Activated naive CD8-positive, alpha-beta T cell (primary cell): ENCODE results near the gene TTLL5.

Source experiments
- H3K27ac Mint-ChIP-seq: one replicate; pipeline ENCODE4 v1.8.0; 2021; ENCODE audit warnings: mixed read lengths
- H3K27me3 Mint-ChIP-seq: one replicate; pipeline ENCODE4 v1.8.0; 2021; ENCODE audit warnings: mixed read lengths
- H3K36me3 Mint-ChIP-seq: one replicate; pipeline ENCODE4 v1.8.0; 2021; ENCODE audit warnings: mixed read lengths
- H3K4me1 Mint-ChIP-seq: one replicate; pipeline ENCODE4 v1.8.0; 2021; ENCODE audit warnings: low read depth, mixed read lengths
- H3K4me3 Mint-ChIP-seq: one replicate; pipeline ENCODE4 v1.8.0; 2021; ENCODE audit warnings: mild to moderate bottlenecking, mixed read lengths
- H3K9me3 Mint-ChIP-seq: one replicate; pipeline ENCODE4 v1.8.0; 2021; ENCODE audit warnings: low read depth, mixed read lengths

Gene TTLL5

DNA sequence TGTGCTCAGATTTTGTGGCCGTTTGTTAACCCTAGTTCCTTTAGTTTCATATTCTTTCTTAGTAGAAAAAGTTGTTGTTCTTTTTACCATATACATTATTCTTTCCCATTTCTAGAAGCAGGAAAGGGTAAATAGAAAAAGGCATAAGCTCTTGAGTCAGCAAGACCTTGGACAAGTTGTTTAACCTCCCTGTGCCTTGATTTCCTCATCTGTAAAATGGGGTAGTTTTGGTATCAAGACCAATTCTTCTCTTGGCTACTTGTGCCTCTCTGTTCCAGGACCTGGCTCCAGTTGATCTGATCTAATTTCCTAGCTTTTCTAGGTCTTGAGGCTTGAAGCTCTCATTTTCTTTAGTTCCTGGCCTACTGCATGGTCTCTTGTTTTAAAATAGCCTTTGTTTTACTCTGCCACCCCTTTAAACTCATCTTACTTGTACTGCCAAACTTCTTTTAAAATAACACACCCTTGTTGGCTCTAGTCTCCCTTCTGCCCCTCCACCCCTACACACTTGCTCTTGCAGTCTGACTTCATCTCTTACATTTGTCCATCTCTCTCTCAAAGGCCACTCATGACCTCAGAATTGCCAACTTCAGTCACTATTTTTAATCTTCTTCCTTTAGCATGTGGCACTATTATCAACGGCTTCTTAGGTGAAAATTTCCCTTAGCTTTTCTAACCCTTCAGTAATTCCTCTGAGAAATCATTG, 143.7 kb downstream of the TTLL5 start:
- Mint-ChIP-seq H3K36me3 (peaks cover 20% of the 10 kb centered on the region), H3K27me3 (no peaks in the 10 kb centered on the region), H3K4me1 (no peaks in the 10 kb centered on the region), H3K9me3 (no peaks in the 10 kb centered on the region), H3K27ac (no peak overlapping the region), H3K4me3 (no peak overlapping the region)

DNA sequence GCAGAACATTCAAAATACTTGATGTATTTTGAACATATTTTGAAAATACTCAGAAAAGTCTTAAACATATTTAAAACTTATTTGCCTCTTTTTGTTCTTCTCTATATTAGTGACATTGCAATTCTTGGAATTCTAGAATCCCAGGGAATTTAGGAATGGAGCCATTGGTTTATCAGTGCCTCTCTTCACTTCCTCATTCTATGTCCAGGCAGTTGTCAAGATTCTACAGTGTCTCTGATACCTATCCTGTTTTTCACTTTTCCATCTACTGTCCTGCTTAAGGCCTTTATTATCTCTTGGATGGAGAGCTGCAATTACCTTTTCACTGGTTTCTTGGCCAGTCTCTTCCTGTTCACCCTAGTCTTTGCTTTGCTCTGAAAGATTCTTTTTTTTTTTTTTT, 144.6 kb downstream of the TTLL5 start:
- no peaks in the 10 kb centered on the region for H3K9me3 Mint-ChIP-seq
- no peaks in the 10 kb centered on the region for H3K4me1 Mint-ChIP-seq
- H3K4me3 Mint-ChIP-seq: no peak overlapping the region
- H3K36me3 Mint-ChIP-seq: peaks cover 13% of the 10 kb centered on the region
- H3K27ac Mint-ChIP-seq: no peak overlapping the region
- no peaks in the 10 kb centered on the region for H3K27me3 Mint-ChIP-seq

DNA sequence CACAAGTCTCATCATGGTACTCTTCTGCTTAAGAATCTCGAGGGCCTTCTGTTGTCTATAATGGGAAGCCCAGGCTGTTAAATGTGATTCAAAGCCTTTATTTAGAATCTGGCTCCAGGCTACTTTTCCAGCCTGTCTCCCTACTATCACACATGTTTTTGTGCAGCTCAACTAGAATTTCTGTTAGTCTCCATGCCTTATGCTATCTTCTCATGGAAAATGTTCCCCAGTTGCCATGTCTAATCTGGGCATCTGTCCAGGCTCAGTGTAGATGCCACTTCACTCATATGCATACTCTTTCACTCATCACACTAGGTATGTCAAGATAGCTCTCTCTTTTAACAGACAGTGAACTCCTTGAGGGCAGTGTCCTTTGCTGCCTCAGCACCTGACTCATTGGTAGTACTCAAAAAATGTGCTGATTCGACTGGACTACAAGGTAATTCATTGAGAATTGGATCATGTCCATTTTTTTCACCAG, 145.3 kb downstream of the TTLL5 start:
- peaks cover 15% of the 10 kb centered on the region for H3K36me3 Mint-ChIP-seq
- no peaks in the 10 kb centered on the region for H3K27me3 Mint-ChIP-seq
- H3K4me1 Mint-ChIP-seq: no peaks in the 10 kb centered on the region
- H3K4me3 Mint-ChIP-seq: no peak overlapping the region
- no peak overlapping the region for H3K27ac Mint-ChIP-seq
- H3K9me3 Mint-ChIP-seq: no peaks in the 10 kb centered on the region

DNA sequence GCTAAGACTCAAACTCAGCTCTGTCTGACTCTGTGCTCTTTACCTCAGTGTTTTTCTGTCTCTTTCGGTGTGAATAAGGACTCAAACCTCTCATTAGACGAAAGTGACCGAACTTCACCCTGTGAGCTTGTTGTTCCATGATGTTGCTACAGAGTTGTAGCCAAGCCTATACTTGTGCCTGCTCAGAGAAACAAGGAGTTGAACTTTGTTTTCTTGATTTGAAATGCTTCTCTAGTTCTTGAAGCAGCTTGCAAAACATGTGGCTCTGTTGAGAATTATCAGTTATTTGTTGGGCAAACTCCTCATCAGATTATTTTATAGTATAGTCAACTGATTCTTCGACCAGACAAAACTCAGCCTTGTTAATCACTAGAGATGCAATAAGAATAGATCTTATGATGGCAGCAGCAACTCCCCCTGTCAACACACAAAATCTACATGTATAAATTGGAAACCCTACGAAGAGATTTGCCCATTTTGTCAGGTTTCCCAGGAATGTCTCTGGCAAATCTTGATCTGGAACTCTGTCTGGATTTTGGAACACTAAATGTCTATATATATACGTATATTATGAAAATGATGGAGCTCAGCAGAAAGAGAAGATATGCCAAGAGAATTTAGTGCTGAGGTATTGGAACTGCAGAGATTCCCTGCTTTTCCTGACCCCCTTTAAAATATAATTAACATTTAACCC, 146.8 kb downstream of the TTLL5 start:
- Mint-ChIP-seq H3K9me3 (no peaks in the 10 kb centered on the region), H3K4me3 (no peak overlapping the region), H3K4me1 (no peaks in the 10 kb centered on the region), H3K27me3 (no peaks in the 10 kb centered on the region), H3K36me3 (peaks cover 16% of the 10 kb centered on the region), H3K27ac (no peak overlapping the region)

DNA sequence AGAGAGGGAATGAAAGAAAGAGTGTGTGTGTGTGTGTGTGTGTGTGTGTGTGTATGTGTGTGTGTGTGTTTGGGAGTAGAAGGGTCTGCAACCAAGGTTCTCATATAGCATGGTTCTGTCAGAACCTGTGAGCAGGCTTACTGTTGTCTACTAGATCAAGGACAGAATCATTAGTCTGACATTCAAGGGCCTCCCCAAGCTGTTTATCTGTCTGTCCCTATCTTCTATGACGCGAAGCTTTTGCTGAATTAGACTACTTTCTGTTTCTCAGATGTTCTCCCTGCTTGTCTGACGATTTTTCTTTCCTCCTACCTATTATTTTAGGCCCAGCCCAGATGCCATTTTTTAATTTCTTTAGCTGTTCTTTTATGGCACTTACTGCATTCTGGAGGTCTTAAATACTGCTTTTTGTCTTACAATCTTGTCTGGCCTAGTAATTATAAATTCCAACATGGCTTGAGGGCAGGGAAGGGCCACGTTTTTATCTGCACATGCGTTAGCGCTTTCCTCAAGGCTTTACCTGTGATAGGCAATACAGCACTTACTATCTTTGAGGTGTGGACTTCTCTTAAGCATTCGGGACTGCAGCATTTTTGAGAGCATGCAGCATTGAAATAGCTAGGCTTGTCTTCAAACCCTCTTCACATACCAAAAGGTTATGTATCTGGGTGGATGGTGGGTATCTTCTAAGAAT, 150.2 kb downstream of the TTLL5 start:
- no peaks in the 10 kb centered on the region for H3K9me3 Mint-ChIP-seq
- H3K27me3 Mint-ChIP-seq: no peaks in the 10 kb centered on the region
- H3K27ac Mint-ChIP-seq: no peak overlapping the region
- no peaks in the 10 kb centered on the region for H3K4me1 Mint-ChIP-seq
- H3K36me3 Mint-ChIP-seq: peaks cover 8% of the 10 kb centered on the region
- no peak overlapping the region for H3K4me3 Mint-ChIP-seq

DNA sequence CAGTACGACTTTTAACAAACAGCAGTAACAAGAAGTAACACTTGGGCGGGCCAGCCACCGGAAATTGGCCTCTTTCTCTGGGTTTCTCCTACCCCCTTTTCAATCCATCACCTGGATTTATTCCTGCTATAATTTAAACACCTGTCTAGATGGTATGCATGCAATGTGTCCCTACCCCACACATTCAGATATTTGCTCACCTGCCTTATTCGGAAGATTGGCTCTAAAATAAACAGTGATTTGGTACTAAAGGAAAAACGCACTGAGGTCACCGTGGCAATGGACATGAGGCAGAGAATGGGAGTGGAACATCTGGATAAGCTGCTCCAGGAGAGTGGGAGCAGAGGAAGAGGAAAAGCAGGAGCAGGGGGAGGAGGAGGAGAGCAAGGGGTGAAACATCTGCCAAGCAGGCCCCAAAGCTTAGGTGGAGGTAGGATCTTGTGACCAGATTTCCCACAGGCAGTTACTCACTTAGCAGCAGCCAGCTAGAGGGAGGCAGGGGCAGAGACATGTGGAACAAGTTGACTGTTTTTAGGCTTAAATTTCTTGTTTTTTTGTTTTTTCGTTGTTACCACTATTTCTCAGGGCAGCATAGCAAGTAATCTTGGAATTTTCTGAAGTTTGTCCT, 150.9 kb downstream of the TTLL5 start:
- Mint-ChIP-seq H3K4me3 (no peak overlapping the region), H3K9me3 (no peaks in the 10 kb centered on the region), H3K27ac (no peak overlapping the region), H3K27me3 (no peaks in the 10 kb centered on the region), H3K36me3 (peaks cover 5% of the 10 kb centered on the region), H3K4me1 (no peaks in the 10 kb centered on the region)

DNA sequence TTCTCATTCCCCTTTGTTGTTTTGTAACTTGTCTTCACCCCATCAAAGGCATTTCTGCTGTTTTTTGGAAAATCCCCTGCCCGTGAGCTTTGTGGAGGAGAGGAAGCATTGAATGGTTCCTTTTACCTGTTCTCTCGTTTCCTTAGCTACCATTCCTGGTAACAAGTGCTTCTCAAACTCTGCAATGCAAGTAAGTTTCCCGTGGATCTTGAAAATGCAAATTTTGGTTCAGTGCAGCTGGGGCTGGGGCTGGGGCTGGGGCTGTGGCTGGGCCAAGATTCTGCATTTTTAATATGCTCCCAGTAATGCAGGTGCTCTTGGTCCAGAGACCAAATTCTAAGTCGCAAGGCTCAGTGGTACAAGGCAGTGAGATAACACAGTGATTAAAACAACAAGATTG, 151.6 kb downstream of the TTLL5 start:
- Mint-ChIP-seq H3K4me3 (no peak overlapping the region), H3K27me3 (no peaks in the 10 kb centered on the region), H3K4me1 (no peaks in the 10 kb centered on the region), H3K27ac (no peak overlapping the region), H3K36me3 (peaks cover 5% of the 10 kb centered on the region), H3K9me3 (no peaks in the 10 kb centered on the region)

DNA sequence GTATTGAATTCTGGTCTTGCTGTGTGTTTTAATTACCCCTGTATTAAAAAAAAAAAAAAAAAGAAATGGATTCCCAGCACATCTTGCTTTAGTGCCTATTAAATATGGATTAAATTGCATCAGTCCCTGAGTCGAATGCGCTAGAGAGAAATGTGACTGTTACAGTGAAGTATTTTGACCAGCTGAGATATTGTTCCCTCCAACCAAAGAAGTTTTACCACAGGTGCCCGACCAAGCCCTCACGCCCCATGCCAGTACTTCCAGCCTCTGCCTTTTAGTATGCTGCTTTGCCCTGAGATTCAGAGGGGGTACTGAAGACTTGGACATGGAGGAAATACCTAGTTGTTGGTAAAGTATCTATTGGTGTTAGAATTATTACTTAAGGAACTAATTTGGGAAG, 159.7 kb downstream of the TTLL5 start:
- peaks cover 3% of the 10 kb centered on the region for H3K4me1 Mint-ChIP-seq
- no peaks in the 10 kb centered on the region for H3K9me3 Mint-ChIP-seq
- no peak overlapping the region for H3K4me3 Mint-ChIP-seq
- H3K36me3 Mint-ChIP-seq: peaks cover 10% of the 10 kb centered on the region
- no peak overlapping the region for H3K27ac Mint-ChIP-seq
- H3K27me3 Mint-ChIP-seq: no peaks in the 10 kb centered on the region

DNA sequence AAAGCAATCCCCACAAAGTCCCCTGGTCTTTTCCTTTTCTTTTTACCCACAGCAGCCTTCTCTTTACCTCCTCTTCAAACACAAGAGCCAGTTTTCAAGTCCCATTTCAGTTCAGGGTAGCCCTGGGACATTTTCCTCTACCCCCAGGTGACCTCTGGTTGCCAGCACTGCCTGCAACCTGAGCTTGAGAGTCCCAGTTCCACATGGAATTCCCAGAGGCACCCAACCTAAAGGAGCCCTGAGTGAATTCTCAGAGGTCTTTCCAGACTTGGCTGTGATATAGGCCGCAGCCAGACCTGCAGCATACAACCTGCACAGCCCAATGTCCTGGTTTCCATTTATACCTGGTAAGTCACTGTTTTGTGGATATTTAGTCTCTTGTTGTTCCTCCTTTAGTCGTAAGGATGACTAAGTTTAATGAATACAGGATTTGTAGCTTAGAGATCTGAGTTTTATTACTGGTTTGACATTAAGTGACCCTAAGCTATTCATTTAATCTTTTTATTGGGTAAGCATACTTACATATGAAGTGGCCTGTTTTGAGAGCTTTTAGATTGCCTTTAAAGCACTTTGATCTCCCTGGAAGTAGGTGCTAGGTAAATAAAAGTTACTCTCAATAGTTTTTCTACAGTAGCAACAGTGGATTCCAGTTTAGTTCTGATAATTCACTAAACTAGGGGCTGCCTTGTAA, 160.9 kb downstream of the TTLL5 start:
- H3K4me3 Mint-ChIP-seq: no peak overlapping the region
- no peaks in the 10 kb centered on the region for H3K9me3 Mint-ChIP-seq
- peaks cover 10% of the 10 kb centered on the region for H3K36me3 Mint-ChIP-seq
- no peak overlapping the region for H3K27ac Mint-ChIP-seq
- H3K4me1 Mint-ChIP-seq: peaks cover 3% of the 10 kb centered on the region
- no peaks in the 10 kb centered on the region for H3K27me3 Mint-ChIP-seq

DNA sequence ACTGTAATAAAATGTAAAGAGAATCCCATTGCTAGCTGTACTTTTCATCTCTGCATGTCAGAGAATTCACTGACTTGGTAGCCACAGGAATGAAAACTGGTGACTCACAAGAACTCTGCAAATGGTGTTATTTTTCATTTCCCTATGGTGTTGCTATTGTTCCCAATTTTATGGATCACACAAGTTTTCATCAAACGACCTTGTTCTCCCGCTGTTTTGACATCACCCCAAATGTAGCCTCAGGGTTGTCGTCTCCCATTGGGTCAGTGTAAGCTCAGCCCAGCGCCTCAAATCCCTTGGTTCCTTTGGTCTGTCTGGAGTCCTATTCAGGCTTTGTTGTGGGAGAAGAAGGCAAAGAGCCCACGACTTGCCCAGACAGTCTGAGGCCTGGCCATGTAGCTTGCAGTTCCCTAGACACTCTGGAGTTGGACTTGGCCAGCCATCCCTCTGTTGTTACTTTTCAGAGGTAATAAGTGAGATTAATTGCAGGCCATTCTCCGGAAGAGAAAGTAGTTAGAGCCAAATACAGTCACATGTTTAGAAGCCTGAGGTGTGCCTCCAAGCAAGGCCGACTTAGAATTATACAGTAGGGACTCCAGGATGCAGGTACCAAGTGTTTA, 161.6 kb downstream of the TTLL5 start:
- peaks cover 10% of the 10 kb centered on the region for H3K36me3 Mint-ChIP-seq
- H3K4me3 Mint-ChIP-seq: no peak overlapping the region
- H3K27ac Mint-ChIP-seq: no peak overlapping the region
- H3K4me1 Mint-ChIP-seq: peaks cover 3% of the 10 kb centered on the region
- H3K9me3 Mint-ChIP-seq: no peaks in the 10 kb centered on the region
- no peaks in the 10 kb centered on the region for H3K27me3 Mint-ChIP-seq

DNA sequence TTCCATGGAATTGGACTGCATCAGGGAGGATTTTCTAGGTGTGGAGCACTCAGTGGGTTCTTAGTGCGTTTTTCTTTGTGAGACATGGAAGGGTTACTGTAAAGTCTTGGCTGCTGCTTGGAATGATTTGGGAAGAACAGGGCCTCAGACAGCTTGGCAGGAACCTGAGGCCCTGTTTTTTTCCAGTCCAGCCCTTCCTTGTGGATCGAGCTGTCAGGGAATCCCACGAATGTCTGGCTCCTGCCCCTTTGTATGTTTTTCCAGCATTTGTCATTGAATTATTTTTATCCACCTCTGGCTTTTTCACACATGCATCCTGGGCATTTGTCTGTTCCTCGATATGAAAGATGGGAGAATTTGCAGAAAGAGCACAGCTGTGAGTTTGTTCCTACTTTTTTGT, 162.3 kb downstream of the TTLL5 start:
- Mint-ChIP-seq H3K27me3 (no peaks in the 10 kb centered on the region), H3K4me1 (peaks cover 3% of the 10 kb centered on the region), H3K4me3 (no peak overlapping the region), H3K27ac (no peak overlapping the region), H3K36me3 (peaks cover 10% of the 10 kb centered on the region), H3K9me3 (no peaks in the 10 kb centered on the region)

DNA sequence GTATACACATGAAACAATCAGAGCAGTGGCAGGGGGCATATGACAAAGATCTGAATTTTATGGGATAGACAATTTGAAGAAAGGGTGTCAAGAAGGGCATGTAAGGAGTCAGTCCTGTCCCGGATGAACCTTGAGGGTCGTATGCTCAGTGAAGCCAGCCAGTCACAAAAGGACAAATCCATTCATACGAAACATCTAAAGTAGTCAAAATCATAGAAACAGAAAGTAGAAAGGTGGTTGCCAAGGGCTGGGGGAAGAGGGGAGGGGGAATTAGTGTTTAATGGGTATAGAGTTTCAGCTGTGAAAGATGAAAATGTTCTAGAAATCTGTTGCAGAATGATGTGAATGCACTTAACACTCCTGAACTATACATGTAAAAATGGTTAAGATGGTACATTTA, 163.3 kb downstream of the TTLL5 start:
- Mint-ChIP-seq H3K4me3 (no peak overlapping the region), H3K36me3 (peaks cover 10% of the 10 kb centered on the region), H3K9me3 (no peaks in the 10 kb centered on the region), H3K27me3 (no peaks in the 10 kb centered on the region), H3K4me1 (peaks cover 3% of the 10 kb centered on the region), H3K27ac (no peak overlapping the region)

DNA sequence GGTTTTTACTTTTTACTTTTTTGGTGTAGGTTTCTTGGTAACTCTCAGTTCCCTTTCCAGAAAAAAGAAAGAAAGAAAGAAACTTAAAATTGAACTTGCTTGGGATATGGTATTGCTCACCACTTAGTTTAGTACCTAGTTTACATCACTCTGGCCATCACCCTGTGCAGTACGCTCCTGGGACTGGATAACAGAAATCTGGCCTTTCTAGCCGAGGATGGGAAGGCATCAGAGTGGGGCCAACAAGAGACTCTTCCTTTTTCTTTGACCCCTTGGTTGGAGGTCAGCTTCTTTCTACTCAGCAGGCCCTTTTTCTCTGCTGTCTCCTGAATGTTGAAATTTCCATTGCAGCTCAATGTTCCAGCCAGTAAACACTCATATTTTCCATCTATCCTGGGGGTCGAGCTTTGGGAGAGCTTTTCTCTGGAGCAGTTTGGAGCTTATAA, 164.1 kb downstream of the TTLL5 start:
- peaks cover 3% of the 10 kb centered on the region for H3K4me1 Mint-ChIP-seq
- peaks cover 12% of the 10 kb centered on the region for H3K36me3 Mint-ChIP-seq
- no peaks in the 10 kb centered on the region for H3K9me3 Mint-ChIP-seq
- no peaks in the 10 kb centered on the region for H3K27me3 Mint-ChIP-seq
- H3K4me3 Mint-ChIP-seq: no peak overlapping the region
- no peak overlapping the region for H3K27ac Mint-ChIP-seq

DNA sequence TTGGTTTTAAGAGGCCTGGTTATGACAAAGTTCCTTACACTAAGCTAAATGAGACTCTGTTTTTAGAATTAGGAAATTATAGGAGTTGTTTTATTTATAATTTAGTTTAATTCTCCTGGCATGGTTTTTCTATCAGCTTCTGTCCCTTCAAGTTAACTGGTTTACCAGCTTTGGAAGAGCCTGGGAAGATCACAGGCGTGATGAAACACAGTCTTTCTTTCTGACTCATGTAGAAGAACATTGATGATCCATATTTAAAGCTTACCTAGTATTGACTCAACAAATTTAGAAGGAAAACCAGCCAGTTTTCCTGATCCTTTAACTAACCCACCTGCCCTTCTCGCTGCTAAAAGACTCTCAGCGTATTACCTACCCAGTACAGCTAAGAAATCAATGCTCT, 165.6 kb downstream of the TTLL5 start:
- H3K27me3 Mint-ChIP-seq: no peaks in the 10 kb centered on the region
- H3K9me3 Mint-ChIP-seq: no peaks in the 10 kb centered on the region
- peaks cover 9% of the 10 kb centered on the region for H3K4me1 Mint-ChIP-seq

More for the DNA sequence above, 165.6 kb downstream of the TTLL5 start:
- no peak overlapping the region for H3K4me3 Mint-ChIP-seq
- H3K27ac Mint-ChIP-seq: no peak overlapping the region
- peaks cover 11% of the 10 kb centered on the region for H3K36me3 Mint-ChIP-seq
